Large intestine (tissue), 3 donors: Measurements from ENCODE around the gene STK32B. TPM values are rescaled to one million over a fixed set of nuclear protein-coding genes. Genes with fewer than 3 reads are reported as not detected.
A peak's percentile ranks its signal among the peaks of the same experiment; 100 is the strongest.

Experiments used
- DNase-seq, 2 donors: peaks; one replicate each; pipeline versions ENCODE4 v3.0.0 to v3.0.0-alpha.2; 2013
- H3K27ac ChIP-seq: one replicate; pipeline ENCODE4 v1.5.1; 2013; ENCODE audit warnings: low read length
- H3K27me3 ChIP-seq: 2 replicates; pipeline ENCODE4 v1.6.1; 2013; ENCODE audit warnings: low read length; ENCODE audit not compliant: control insufficient read depth, insufficient read depth
- H3K36me3 ChIP-seq: 2 replicates; pipeline ENCODE4 v1.6.1; 2013; ENCODE audit warnings: low read length; ENCODE audit not compliant: control insufficient read depth, insufficient read depth
- H3K4me1 ChIP-seq: one replicate; pipeline ENCODE4 v1.6.1; 2013; ENCODE audit warnings: low read length; ENCODE audit not compliant: control insufficient read depth, insufficient read depth
- H3K4me3 ChIP-seq: one replicate; pipeline ENCODE4 v1.5.1; 2013; ENCODE audit warnings: low read length
- H3K9me3 ChIP-seq: one replicate; pipeline ENCODE4 v1.6.1; 2013; ENCODE audit warnings: mild to moderate bottlenecking, low read depth, low read length, moderate library complexity; ENCODE audit not compliant: control insufficient read depth
- WGBS: methylation state at CpG from one replicate; pipeline ENCODE4 v1.1.5; 2013; ENCODE audit warnings: low lambda C conversion rate; ENCODE audit not compliant: insufficient coverage; 5-methylcytosine and 5-hydroxymethylcytosine counted together
- polyA plus RNA-seq: library from polyadenylated mRNA; unstranded; fragments of 120-200 nt; gene quantifications from one replicate; pipeline ENCODE4 v1.2.1, GENCODE V29; 2013

The STK32B gene
- polyA plus RNA-seq, 1 donor, result 1.6 TPM

- no peaks in the 10 kb centered on the region for H3K9me3 ChIP-seq
- H3K27me3 ChIP-seq, result no peaks in the 10 kb centered on the region
- no peaks in the 10 kb centered on the region for H3K36me3 ChIP-seq
- no peak overlapping the region for H3K4me3 ChIP-seq
- H3K4me1 ChIP-seq, result no peaks in the 10 kb centered on the region
- WGBS, result 83% methylated on average over 1 of the region's 2 CpGs
- no peak overlapping the region for H3K27ac ChIP-seq
- no peak for DNase-seq
Measured at GRCh38 chr4:5199912-5200311, 148.6 kb downstream of the STK32B start.

- no CpG with 5 or more reads among the region's 3 CpGs for WGBS
- no peak overlapping the region for H3K27ac ChIP-seq
- H3K4me1 ChIP-seq, result no peaks in the 10 kb centered on the region
- H3K9me3 ChIP-seq, result no peaks in the 10 kb centered on the region
- no peaks in the 10 kb centered on the region for H3K27me3 ChIP-seq
- no peak overlapping the region for H3K4me3 ChIP-seq
- no peaks in the 10 kb centered on the region for H3K36me3 ChIP-seq
- DNase-seq, result no peak
Measured at GRCh38 chr4:5200513-5200912, 149.2 kb downstream of the STK32B start.

GRCh38 chr4:5203309-5203992 is 152.2 kb downstream of the STK32B start:
- Histone ChIP-seq H3K9me3 (no peaks in the 10 kb centered on the region), H3K4me1 (no peaks in the 10 kb centered on the region), H3K36me3 (no peaks in the 10 kb centered on the region), H3K27ac (no peak overlapping the region), H3K27me3 (no peaks in the 10 kb centered on the region), H3K4me3 (no peak overlapping the region)
- DNase-seq, result no peak
- 68% methylated on average over 3 of the region's 7 CpGs for WGBS

DNA sequence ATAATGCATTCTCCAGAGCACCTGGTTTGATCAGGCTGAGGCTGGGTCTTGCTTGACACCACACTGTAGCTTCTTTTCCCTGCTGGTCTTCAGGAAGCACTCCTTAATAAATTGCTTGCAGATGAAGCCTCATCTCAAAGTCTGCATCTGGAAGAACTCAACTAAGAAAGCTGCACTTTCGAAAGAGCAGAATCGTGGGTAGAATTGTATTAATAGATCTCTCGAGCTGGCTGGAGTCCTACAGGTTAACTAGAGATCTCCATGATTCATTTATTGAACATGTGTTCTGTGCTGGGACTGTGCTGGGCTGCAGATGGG is 152.7 kb downstream of the STK32B start:
- H3K9me3 ChIP-seq, result no peaks in the 10 kb centered on the region
- no peak overlapping the region for H3K4me3 ChIP-seq
- no peak for DNase-seq
- no peaks in the 10 kb centered on the region for H3K36me3 ChIP-seq
- no peak overlapping the region for H3K27ac ChIP-seq
- WGBS, result no CpG with 5 or more reads among the region's 3 CpGs
- H3K27me3 ChIP-seq, result no peaks in the 10 kb centered on the region
- no peaks in the 10 kb centered on the region for H3K4me1 ChIP-seq

- no peak overlapping the region for H3K4me3 ChIP-seq
- H3K27ac ChIP-seq, result no peak overlapping the region
- H3K9me3 ChIP-seq, result no peaks in the 10 kb centered on the region
- no CpG with 5 or more reads among the region's 2 CpGs for WGBS
- H3K4me1 ChIP-seq, result no peaks in the 10 kb centered on the region
- no peaks in the 10 kb centered on the region for H3K36me3 ChIP-seq
- H3K27me3 ChIP-seq, result no peaks in the 10 kb centered on the region
- DNase-seq, result no peak
Measured at GRCh38 chr4:5204781-5205180, 153.5 kb downstream of the STK32B start.

DNA sequence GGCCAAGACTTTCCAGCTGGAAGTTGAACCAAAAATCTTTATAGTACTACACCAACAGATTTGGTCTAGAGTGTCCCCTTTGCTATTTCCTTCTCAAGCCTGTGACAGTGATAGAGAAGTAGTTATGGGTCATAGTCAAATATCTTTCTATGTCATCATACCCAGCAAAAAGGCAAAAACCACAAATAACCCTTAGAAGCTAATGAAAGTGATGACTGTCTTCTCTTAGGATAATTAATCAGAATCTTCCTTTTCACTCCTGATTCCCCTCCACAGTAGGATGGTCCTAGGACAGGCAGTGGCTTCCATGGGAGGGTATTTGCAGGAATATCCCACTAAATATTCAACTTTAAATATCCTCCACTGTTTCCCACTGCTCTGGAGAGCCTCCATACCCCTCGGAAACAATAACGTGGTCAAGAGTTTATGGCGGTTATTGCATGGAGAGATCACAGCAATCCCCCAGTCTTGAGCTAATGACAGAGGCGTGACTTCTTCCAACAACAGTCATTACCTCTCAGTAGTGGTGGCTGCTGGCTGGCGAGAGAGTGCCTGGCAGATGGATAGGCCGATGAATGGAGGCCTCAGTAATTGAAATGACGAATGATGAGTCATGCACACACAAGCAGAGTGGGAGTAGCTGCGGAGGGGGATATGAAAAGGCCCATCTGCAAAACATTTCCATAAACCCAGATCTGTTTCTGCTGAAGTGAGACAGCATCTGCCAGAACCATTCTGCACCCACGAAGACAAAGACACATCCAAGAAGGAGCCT is 154.9 kb downstream of the STK32B start:
- WGBS, result no CpG with 5 or more reads among the region's 9 CpGs
- Histone ChIP-seq H3K36me3 (no peaks in the 10 kb centered on the region), H3K4me1 (no peaks in the 10 kb centered on the region), H3K9me3 (no peaks in the 10 kb centered on the region), H3K27me3 (no peaks in the 10 kb centered on the region), H3K27ac (no peak overlapping the region), H3K4me3 (no peak overlapping the region)
- peak in 1 of 2 donors; percentile 7 for DNase-seq

- Histone ChIP-seq H3K9me3 (no peaks in the 10 kb centered on the region), H3K4me3 (no peak overlapping the region), H3K36me3 (no peaks in the 10 kb centered on the region), H3K4me1 (no peaks in the 10 kb centered on the region), H3K27me3 (no peaks in the 10 kb centered on the region), H3K27ac (no peak overlapping the region)
- no CpG with 5 or more reads among the region's 1 CpG for WGBS
- DNase-seq, result no peak
Measured at GRCh38 chr4:5209862-5210261, 158.6 kb downstream of the STK32B start.

DNA sequence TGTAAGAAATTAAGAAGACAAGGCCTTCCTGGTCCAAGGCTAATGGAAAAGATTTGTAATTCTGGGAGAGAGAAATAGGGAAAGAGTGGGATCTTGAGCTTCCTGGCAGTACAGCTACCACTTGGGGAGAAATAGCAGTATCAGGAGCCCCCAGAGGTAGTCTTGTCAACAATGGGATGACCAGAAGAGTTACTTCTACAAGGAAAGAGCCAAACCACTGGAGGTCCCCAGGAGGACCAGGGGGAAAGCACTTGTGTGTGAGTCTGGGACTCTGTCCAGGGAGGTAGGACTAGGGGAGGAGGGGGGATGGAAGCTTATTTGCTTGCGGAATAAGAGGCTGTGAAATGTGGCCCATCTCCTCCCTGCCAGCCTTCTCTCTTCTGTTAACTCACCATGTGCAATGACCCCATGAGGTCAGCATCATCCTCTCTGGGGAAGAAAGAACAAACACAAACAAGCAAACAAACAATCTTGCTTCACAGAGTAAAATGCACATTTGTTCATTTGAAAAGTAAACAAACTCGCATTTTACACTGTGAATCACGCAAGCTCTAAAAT is 160.1 kb downstream of the STK32B start:
- WGBS, result 87% methylated on average over 2 of the region's 3 CpGs
- no peak for DNase-seq
- Histone ChIP-seq H3K27me3 (no peaks in the 10 kb centered on the region), H3K27ac (no peak overlapping the region), H3K36me3 (no peaks in the 10 kb centered on the region), H3K4me1 (no peaks in the 10 kb centered on the region), H3K4me3 (no peak overlapping the region), H3K9me3 (no peaks in the 10 kb centered on the region)

DNA sequence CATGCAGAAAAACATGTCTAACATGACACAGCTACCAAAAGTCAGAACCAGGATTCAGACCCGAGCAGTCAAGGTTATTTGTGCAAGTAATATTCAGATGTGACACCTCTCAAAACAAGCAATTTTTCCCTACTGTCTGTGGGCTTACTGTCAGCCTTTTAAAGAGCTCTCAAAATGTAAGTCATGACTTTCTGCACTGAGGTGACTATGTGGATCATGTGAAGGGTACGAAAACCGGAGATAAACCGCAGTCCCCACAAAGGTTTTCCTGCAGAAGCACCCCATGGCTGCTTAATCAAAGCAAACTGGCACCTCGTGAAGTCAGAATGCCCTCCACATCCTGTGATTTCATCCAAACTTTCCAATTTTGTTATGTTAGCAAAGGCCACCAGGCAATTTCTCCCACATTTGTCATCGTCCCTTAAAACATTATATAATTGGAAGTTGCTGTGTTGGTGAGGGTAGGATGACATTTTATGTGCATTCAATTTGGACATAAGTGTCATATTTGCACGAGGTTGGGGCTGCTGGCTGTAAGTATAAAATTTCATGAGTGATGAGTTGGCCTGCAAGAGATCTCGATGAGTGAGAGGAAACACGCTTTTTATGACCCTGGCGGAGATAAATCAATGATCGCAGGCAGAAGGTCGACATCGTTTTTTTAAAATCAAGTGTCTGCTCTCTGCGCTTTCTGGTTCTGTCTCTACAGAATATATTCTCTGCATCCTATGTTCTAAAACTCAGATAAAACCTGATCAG is 161.2 kb downstream of the STK32B start:
- no peak for DNase-seq
- no peaks in the 10 kb centered on the region for H3K27me3 ChIP-seq
- H3K4me3 ChIP-seq, result no peak overlapping the region
- WGBS, result 86% methylated on average over 1 of the region's 14 CpGs
- H3K4me1 ChIP-seq, result no peaks in the 10 kb centered on the region
- no peaks in the 10 kb centered on the region for H3K36me3 ChIP-seq
- H3K27ac ChIP-seq, result no peak overlapping the region
- H3K9me3 ChIP-seq, result no peaks in the 10 kb centered on the region

- Histone ChIP-seq H3K9me3 (no peaks in the 10 kb centered on the region), H3K36me3 (no peaks in the 10 kb centered on the region), H3K4me3 (no peak overlapping the region), H3K4me1 (no peaks in the 10 kb centered on the region), H3K27ac (no peak overlapping the region), H3K27me3 (no peaks in the 10 kb centered on the region)
- DNase-seq, result no peak
- 100% methylated on average over 1 of the region's 4 CpGs for WGBS
Measured at GRCh38 chr4:5213087-5213595, 161.9 kb downstream of the STK32B start.
